ENCODE data around the gene RPS6KA1. TPM values are rescaled to one million over a fixed set of nuclear protein-coding genes. Genes with fewer than 3 reads are reported as not detected.

The RPS6KA1 gene
- total RNA-seq, 1 experiment from 2014 or later: 60.5 TPM

GRCh38 chr1:26579681-26580111 lies 50.1 kb downstream of the RPS6KA1 start:
- Histone ChIP-seq H3K4me2 (no peak overlapping the region), H3K9me2 (ENCODE audit: insufficient read depth) (no peaks in the 10 kb centered on the region), H3K9me3 (ENCODE audit: insufficient read depth, low read depth) (no peaks in the 10 kb centered on the region), H3K4me3 (no peak overlapping the region), H4K20me1 (ENCODE audit: insufficient read depth) (no peaks in the 10 kb centered on the region), H3K27me3 (ENCODE audit: insufficient read depth, low read depth) (no peaks in the 10 kb centered on the region), H3F3A (ENCODE audit: insufficient read depth, low read depth) (no peaks in the 10 kb centered on the region), H2AFZ (no peak overlapping the region), H3K27ac (no peak overlapping the region), H3K4me1 (replicated peaks; ENCODE audit: insufficient read depth) (0 out of 2 replicates have a peak, but pooled peaks cover 5% of the 10 kb centered on the region), H3K79me2 (ENCODE audit: low read depth) (no peaks in the 10 kb centered on the region), H3K36me3 (ENCODE audit: low read depth) (no peaks in the 10 kb centered on the region)
- CTCF ChIA-PET: no interaction called here
- TF ChIP-seq EZH2 (IDR thresholded peaks at IDR 0.05; ENCODE audit: low read depth): no peak
- TF ChIP-seq CTCF (conservative IDR thresholded peaks at IDR 0.05): no peak
- intact Hi-C loops (cut with micrococcal nuclease; ENCODE audit: unreplicated experiment): no loop called here
- no TSS peak for BruUV-seq (replicated peaks)
- no peak for DNase-seq
- POLR2A ChIA-PET (ENCODE audit: unreplicated experiment): no interaction called here

- Histone ChIP-seq H3K4me3 (no peak overlapping the region), H3K27ac (no peak overlapping the region), H3K9me3 (ENCODE audit: insufficient read depth, low read depth) (no peaks in the 10 kb centered on the region), H3K4me2 (no peak overlapping the region), H2AFZ (no peak overlapping the region), H3F3A (ENCODE audit: insufficient read depth, low read depth) (no peaks in the 10 kb centered on the region), H3K36me3 (ENCODE audit: low read depth) (no peaks in the 10 kb centered on the region), H3K27me3 (ENCODE audit: insufficient read depth, low read depth) (no peaks in the 10 kb centered on the region), H3K79me2 (ENCODE audit: low read depth) (no peaks in the 10 kb centered on the region), H4K20me1 (ENCODE audit: insufficient read depth) (no peaks in the 10 kb centered on the region), H3K4me1 (replicated peaks; ENCODE audit: insufficient read depth) (0 out of 2 replicates have a peak, but pooled peaks cover 5% of the 10 kb centered on the region), H3K9me2 (ENCODE audit: insufficient read depth) (no peaks in the 10 kb centered on the region)
- TF ChIP-seq CTCF (conservative IDR thresholded peaks at IDR 0.05) (no peak), EZH2 (IDR thresholded peaks at IDR 0.05; ENCODE audit: low read depth) (no peak)
- no peak for DNase-seq
- intact Hi-C loops (cut with micrococcal nuclease; ENCODE audit: unreplicated experiment): no loop called here
- no TSS peak for BruUV-seq (replicated peaks)
- CTCF ChIA-PET: no interaction called here
- POLR2A ChIA-PET (ENCODE audit: unreplicated experiment): no interaction called here
These were observed 50.6 kb downstream of the RPS6KA1 start for GRCh38 chr1:26580116-26580515.

- no peak overlapping the region for H3K27ac ChIP-seq
- H3K4me3 ChIP-seq: no peak overlapping the region
- H3K4me1 ChIP-seq (replicated peaks; ENCODE audit: insufficient read depth): 0 out of 2 replicates have a peak, but pooled peaks cover 5% of the 10 kb centered on the region
- H3K4me2 ChIP-seq: no peak overlapping the region
- no peaks in the 10 kb centered on the region for H3K27me3 ChIP-seq (ENCODE audit: insufficient read depth, low read depth)
- H4K20me1 ChIP-seq (ENCODE audit: insufficient read depth): no peaks in the 10 kb centered on the region
- H2AFZ ChIP-seq: no peak overlapping the region
- no peaks in the 10 kb centered on the region for H3K79me2 ChIP-seq (ENCODE audit: low read depth)
- TF ChIP-seq EZH2 (IDR thresholded peaks at IDR 0.05; ENCODE audit: low read depth) (no peak), CTCF (conservative IDR thresholded peaks at IDR 0.05) (no peak)
- intact Hi-C loops (cut with micrococcal nuclease; ENCODE audit: unreplicated experiment): no loop called here
- H3K9me3 ChIP-seq (ENCODE audit: insufficient read depth, low read depth): no peaks in the 10 kb centered on the region
- ChIA-PET CTCF (no interaction called here), POLR2A (ENCODE audit: unreplicated experiment) (no interaction called here)
- no peaks in the 10 kb centered on the region for H3K9me2 ChIP-seq (ENCODE audit: insufficient read depth)
- H3F3A ChIP-seq (ENCODE audit: insufficient read depth, low read depth): no peaks in the 10 kb centered on the region
- no peaks in the 10 kb centered on the region for H3K36me3 ChIP-seq (ENCODE audit: low read depth)
- no peak for DNase-seq
- no TSS peak for BruUV-seq (replicated peaks)
These were observed 51.7 kb downstream of the RPS6KA1 start for GRCh38 chr1:26581287-26581651.
